ENCODE measurements around the gene SEMA4G. TPM values are rescaled to one million over a fixed set of nuclear protein-coding genes. Genes with fewer than 3 reads are reported as not detected.

The SEMA4G gene
- total and polyA plus RNA-seq, 2 of the 8 experiments (the other 6 are each of a cell fraction or from before 2014, with no cell fraction given) = 7.1 to 18.2 TPM

DNA sequence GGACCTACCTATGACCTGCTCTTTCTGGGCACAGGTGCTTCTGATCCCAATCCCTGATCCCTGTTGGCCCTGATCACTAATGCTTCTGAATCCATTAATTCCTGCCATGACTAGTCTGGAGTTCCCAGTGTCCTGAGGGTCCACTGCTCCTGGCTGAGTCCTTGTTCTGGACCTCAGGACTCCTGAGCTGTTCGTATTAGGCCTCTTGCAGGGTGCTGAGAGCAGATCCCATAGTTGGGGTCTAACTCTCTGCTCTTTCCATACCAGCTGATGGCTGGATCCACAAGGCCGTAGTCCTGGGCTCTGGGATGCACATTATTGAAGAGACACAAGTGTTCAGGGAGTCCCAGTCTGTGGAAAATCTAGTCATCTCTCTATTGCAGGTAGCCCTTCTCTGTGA is 11.0 kb downstream of the SEMA4G start:
- 85% methylated on average over 2 of the region's 2 CpGs; no CpG with 5 or more reads in 1 of the 2 experiments for WGBS, 2 experiments (ENCODE audit: extremely low coverage in 1 of 2, insufficient coverage in 1 of 2, insufficient read length in 1 of 2, insufficient replicate concordance in 2 of 2, low coverage in 1 of 2, low lambda C conversion rate in 2 of 2, missing lambda C conversion rate in 1 of 2)
- Histone ChIP-seq H2AFZ (ENCODE audit: low read length) (no peak overlapping the region), H3K27me3 (replicated peaks in 1 of 4; ENCODE audit: control insufficient read depth in 3 of 4, extremely low read depth in 1 of 4, insufficient read depth in 3 of 4, low read length in 3 of 4) (no peaks in the 10 kb centered on the region), H2BK20ac (ENCODE audit: low read length) (no peak overlapping the region), H4K8ac (ENCODE audit: extremely low read depth, insufficient read depth, low read length) (no peak overlapping the region), H3K23me2 (ENCODE audit: low read depth, low read length) (no peaks in the 10 kb centered on the region), H3K27ac (ENCODE audit: low read depth, low read length) (no peak overlapping the region), H3K4me2 (ENCODE audit: insufficient read depth in 1 of 2, low read depth in 2 of 2, low read length in 2 of 2) (no peak overlapping the region), H3K18ac (ENCODE audit: extremely low read depth, low read length) (no peak overlapping the region), H3K4me3 (ENCODE audit: extremely low read depth in 1 of 4, insufficient read depth in 2 of 4, low read depth in 3 of 4, low read length in 4 of 4) (no peak overlapping the region), H4K5ac (ENCODE audit: insufficient read length, low read depth, low read length) (no peak overlapping the region), H3K9me3 (ENCODE audit: insufficient read depth in 2 of 2, low read depth in 1 of 2, low read length in 1 of 2) (no peaks in the 10 kb centered on the region), H4K91ac (replicated peaks; ENCODE audit: insufficient read length, low read length) (no peak overlapping the region), H2BK12ac (ENCODE audit: low read depth, low read length) (no peak overlapping the region), H2BK15ac (ENCODE audit: low read length) (no peak overlapping the region), H2AK5ac (ENCODE audit: low read depth, low read length) (no peak overlapping the region), H3K4me1 (replicated peaks in 1 of 4; ENCODE audit: control insufficient read depth in 3 of 4, insufficient read depth in 4 of 4, low read length in 3 of 4) (no peaks in the 10 kb centered on the region; a peak in 1 of 7 replicates), H2BK5ac (ENCODE audit: low read depth, low read length) (no peak overlapping the region), H3K56ac (replicated peaks; ENCODE audit: insufficient read length, low read depth, low read length) (no peak overlapping the region), H3K79me2 (ENCODE audit: control insufficient read depth in 1 of 2, insufficient read depth in 2 of 2, low read length in 2 of 2) (no peaks in the 10 kb centered on the region), H3K36me3 (ENCODE audit: control insufficient read depth in 2 of 4, insufficient read depth in 4 of 4, low read length in 3 of 4) (peaks cover 0 to 18% (median 5%) of the 10 kb centered on the region in 4 experiments; a peak in 4 of 8 replicates), H3K14ac (ENCODE audit: insufficient read length) (no peak overlapping the region), H2BK120ac (replicated peaks; ENCODE audit: low read depth, low read length) (no peak overlapping the region), H4K20me1 (replicated peaks in 1 of 2; ENCODE audit: control insufficient read depth in 1 of 2, insufficient read depth in 2 of 2, low read length in 2 of 2) (peaks cover 0 to 14% of the 10 kb centered on the region in 2 experiments), H3K9ac (replicated peaks in 1 of 4; ENCODE audit: extremely low read depth in 1 of 4, low read depth in 3 of 4, low read length in 3 of 4) (no peak overlapping the region), H3K23ac (ENCODE audit: insufficient read length) (no peak overlapping the region), H3K79me1 (ENCODE audit: low read depth, low read length) (no peaks in the 10 kb centered on the region), H3K4ac (replicated peaks; ENCODE audit: insufficient read length, low read depth, low read length) (no peak overlapping the region)
- ChIA-PET POLR2A (ENCODE audit: partially characterized antibody) (interaction anchor here (1.9 kb wide), 1 partner anchor 14 kb away, joined by 6 read pairs; no protein-coding TSS in a partner anchor), CTCF (ENCODE audit: partially characterized antibody) (interaction anchor here (1.1 to 2.8 kb wide), 5 partner anchors 10 to 34 kb away, joined by 3 to 15 read pairs (median 8); no protein-coding TSS in a partner anchor)
- DNase-seq (ENCODE audit: low read depth in 1 of 2, low spot score in 2 of 2) (no peak), FAIRE-seq (no peak)
- TF ChIP-seq POU5F1 (IDR thresholded peaks at IDR 0.05; ENCODE audit: low read depth, low read length) (no peak), SP1 (IDR thresholded peaks at IDR 0.05; ENCODE audit: low read depth, low read length) (no peak), EZH2 (IDR thresholded peaks at IDR 0.05; ENCODE audit: low read depth, low read length, severe bottlenecking) (no peak), FOSL1 (IDR thresholded peaks at IDR 0.05; ENCODE audit: insufficient read depth, low read depth, low read length) (no peak), SAP30 (IDR thresholded peaks at IDR 0.05; ENCODE audit: insufficient read depth, insufficient replicate concordance, low read length) (no peak), SUZ12 (IDR thresholded peaks at IDR 0.05; ENCODE audit: low read length) (no peak), CTBP2 (IDR thresholded peaks at IDR 0.05; ENCODE audit: borderline replicate concordance, insufficient read depth, insufficient read length, low read length) (no peak), CBX8 (IDR thresholded peaks at IDR 0.05; ENCODE audit: borderline replicate concordance, low read depth, low read length) (no peak)
- TF ChIP-seq, protein P1, sequence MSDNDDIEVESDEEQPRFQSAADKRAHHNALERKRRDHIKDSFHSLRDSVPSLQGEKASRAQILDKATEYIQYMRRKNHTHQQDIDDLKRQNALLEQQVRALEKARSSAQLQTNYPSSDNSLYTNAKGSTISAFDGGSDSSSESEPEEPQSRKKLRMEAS (IDR thresholded peaks at IDR 0.05) = no peak

All from H1 (cell line).